Raji (cell line): ENCODE measurements around the gene SYNJ1.

ENCODE experiments used
- POLR2A ChIP-seq: IDR thresholded peaks from 2 replicates; pipeline ENCODE4 v1.6.1; 2011; ENCODE audit warnings: low read depth, low read length, control low read depth; ENCODE audit not compliant: insufficient read depth

SYNJ1 gene

GRCh38 chr21:32658524-32658923 lies 69.3 kb downstream of the SYNJ1 start:
- TF ChIP-seq POLR2A: no peak

- no peak for TF ChIP-seq POLR2A
Observed at GRCh38 chr21:32653326-32653901, 74.4 kb downstream of the SYNJ1 start.

- TF ChIP-seq POLR2A: no peak
Observed at GRCh38 chr21:32648165-32648564, 79.6 kb downstream of the SYNJ1 start.

GRCh38 chr21:32645261-32646182 lies 82.3 kb downstream of the SYNJ1 start:
- TF ChIP-seq POLR2A: no peak

- no peak for TF ChIP-seq POLR2A
Observed at GRCh38 chr21:32641710-32642698, 85.8 kb downstream of the SYNJ1 start.

GRCh38 chr21:32626621-32627196 lies 101.1 kb downstream of the SYNJ1 start:
- no peak for TF ChIP-seq POLR2A

GRCh38 chr21:32613436-32614043 lies 114.3 kb downstream of the SYNJ1 start:
- TF ChIP-seq POLR2A: no peak

GRCh38 chr21:32612999-32613337 lies 114.8 kb downstream of the SYNJ1 start:
- no peak for TF ChIP-seq POLR2A

GRCh38 chr21:32612075-32612998 lies 115.5 kb downstream of the SYNJ1 start, which contains the start of gene CFAP298:
TSS of gene CFAP298 (minus strand) at chr21:32612377. CDS start at chr21:32612243, 134 bp downstream.
- peak; percentile 66 for TF ChIP-seq POLR2A

GRCh38 chr21:32611471-32611997 lies 116.3 kb downstream of the SYNJ1 start:
- 0 out of 2 replicates have a peak, but pooled peaks have one; percentile 33 for TF ChIP-seq POLR2A

- no peak for TF ChIP-seq POLR2A
Observed at GRCh38 chr21:32608851-32609250, 119.0 kb downstream of the SYNJ1 start.

GRCh38 chr21:32605469-32605868 lies 122.3 kb downstream of the SYNJ1 start:
- TF ChIP-seq POLR2A: no peak

- no peak for TF ChIP-seq POLR2A
Observed at GRCh38 chr21:32604464-32604863, 123.3 kb downstream of the SYNJ1 start.
